Activated CD8-positive, alpha-beta memory T cell treated with anti-CD3 and anti-CD28 coated beads, Interleukin-2, amount 50 U/mL, for 1 hour (primary cell): Measurements from ENCODE around the gene SLC25A46.
"Not testable (repeated sequence)": the region's sequence is repeated elsewhere in the genome, so short reads cannot be mapped to it uniquely, and the experiment has no call there.

Source experiments
- DNase-seq: peaks from one replicate; pipeline ENCODE4 v3.0.0-alpha.2; 2020; ENCODE audit errors: extremely low read depth

The SLC25A46 gene

DNA sequence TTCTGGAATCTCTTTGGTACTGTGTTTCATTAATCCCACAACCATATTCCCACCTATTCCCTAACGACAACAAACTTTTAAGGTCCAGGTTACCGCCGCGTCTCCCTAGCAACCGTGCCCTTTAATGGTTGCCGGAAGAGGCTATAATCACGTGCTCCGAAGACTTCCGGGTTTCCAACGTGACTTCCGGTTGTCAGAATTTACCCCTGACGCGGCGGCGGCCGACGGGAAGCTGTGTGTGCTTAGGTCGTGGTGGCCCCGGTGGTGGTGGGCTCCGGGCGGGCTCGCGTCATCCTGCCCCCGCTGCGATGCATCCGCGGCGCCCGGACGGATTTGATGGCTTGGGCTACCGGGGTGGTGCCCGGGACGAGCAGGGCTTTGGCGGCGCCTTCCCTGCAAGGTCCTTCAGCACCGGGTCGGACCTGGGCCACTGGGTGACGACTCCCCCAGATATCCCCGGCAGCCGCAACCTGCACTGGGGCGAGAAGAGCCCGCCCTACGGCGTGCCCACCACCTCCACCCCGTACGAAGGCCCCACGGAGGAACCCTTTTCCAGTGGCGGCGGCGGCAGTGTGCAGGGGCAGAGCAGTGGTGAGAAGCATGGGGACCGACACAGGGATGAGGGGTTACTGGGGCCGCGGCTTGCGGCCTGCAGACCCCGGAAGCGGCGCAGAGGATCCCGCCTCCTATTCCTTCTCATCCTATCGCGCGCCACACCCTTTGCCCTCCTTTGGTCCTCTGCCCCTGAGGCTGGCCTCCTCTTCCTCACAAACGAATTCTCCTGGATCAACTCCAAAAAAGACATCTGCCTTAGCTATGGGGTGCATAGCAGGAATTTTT lies at the start of gene SLC25A46:
TSS of gene SLC25A46 (plus strand) at position 196 of the 840 bp plus-strand sequence. CDS start at position 309, 113 bp downstream.
- peak; percentile 65 for DNase-seq

DNA sequence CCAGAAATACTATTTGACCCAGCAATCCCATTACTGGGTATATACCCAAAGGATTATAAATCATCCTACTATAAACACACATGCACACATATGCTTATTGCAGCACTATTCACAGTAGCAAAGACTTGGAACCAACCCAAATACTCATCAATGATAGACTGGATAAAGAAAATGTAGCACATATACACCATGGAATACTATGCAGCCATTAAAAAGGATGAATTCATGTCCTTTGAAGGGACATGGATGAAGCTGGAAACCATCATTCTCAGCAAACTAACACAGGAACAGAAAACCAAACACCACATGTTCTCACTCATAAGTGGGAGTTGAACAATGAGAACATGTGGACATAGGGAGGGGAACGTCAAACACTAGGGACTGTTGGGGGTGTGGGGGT lies 48.2 kb upstream of the SLC25A46 start:
- DNase-seq: not testable (repeated sequence)

DNA sequence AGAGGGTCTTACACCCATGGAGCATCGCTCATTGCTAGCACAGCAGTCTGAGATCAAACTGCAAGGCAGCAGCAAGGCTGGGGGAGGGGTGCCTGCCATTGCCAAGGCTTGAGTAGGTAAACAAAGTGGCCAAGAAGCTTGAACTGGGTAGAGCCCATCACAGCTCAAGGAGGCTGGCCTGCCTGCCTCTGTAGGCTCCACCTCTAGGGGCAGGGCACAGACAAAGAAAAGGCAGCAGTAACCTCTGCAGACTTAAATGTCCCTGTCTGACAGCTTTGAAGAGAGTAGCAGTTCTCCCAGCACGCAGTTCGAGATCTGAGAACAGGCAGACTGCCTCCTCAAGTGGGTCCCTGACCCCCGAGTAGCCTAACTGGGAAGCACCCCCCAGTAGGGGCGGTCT lies 46.1 kb upstream of the SLC25A46 start:
- DNase-seq: not testable (repeated sequence)

DNA sequence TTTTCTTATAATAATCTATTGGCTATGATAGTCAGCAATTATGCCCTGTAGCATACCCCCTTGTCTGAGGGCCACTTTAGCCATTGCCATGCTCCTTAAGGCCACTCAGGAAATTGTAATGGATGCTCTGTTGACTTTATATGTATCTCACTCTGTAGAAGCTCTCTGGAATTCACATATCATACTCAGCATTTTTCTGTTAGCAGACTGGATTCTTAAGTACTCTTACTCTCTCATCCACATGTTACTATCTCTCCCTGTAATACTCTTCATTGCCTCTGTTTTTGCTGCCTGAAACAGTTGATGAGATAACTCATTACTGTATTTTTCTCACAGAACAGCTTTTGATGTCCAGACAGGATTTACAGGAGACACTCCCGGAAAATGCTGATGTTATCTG lies 36.5 kb upstream of the SLC25A46 start:
- DNase-seq: no peak

DNA sequence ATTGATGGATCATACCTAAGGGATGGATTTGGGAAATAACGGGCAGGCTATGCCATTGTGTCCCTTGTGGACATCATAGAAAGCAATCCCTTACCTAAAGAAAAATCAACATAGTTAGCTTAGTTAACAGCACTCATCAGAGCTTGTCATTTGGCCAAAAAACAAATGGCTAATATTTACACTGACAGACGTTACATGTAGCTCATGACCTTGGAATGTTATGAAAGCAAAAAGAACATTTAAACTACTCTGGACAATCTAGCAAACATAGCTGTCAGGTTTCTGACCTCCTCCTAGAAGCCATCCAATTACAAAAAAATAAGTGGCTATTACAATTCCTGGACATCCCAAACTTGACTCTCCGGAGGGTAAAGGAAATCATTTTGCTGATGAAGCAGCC lies 36.1 kb upstream of the SLC25A46 start:
- DNase-seq: no peak

DNA sequence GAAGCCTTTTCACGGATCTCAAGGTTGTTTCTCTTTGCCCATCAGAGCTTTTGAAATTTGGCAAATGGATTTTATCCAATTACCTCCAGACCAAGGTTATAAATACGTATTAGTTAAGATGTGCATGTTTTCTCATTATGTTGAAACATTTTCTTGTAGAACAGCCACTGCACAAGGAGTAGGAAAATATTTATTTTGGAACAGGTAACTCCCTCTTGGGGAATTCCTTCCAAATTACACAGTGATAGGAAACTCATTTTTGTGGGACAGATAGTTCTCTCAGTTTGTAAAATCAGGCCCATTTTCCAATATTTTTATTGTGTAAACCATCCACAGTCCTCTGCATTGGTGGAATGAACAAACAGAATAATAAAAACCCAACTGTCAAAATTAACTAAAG lies 35.3 kb upstream of the SLC25A46 start:
- DNase-seq: no peak

DNA sequence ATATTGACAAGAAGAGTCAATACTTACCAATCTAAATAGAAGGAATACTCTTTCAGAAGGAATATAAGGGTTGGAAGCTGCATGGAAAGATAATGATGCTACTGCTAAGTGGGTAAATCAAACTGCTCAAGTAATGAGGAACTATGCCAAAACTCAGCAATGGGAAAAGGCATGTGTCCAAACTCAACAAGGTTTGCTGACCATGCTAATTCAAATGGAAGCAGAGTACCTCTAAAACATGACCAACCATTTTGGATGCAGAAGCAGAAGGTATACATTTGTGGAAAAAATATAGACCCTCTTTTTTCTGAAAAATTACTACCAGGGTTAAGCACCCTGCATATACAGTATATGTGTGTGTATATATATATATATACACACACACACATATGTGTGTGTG lies 33.5 kb upstream of the SLC25A46 start:
- DNase-seq: no peak

DNA sequence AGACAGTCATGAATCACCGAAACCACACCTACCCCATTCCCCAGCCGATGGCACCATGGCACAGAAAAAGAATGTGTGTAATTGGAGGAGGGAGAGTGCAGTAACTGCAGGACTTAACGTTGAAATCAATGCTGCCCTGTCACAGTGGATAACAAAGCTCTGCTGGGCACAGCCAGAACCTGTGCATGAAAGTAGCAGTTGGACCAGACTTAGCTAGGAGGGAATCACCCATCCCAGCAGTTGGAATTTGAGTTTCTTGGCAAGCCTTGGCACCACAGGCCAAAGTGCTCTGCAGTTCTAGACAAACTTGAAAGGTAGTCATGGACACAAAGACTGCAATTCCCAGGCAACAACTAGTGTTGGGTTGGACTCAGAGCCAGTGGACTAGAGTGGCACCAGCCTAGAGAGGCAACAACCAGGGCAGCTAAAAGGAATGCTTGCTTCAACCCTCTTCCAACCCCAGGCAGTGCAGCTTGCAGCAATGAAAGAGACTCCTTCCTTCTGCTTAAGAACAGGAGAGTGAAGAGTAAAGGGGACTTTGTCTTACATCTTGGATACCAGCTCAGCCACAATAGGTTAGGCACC lies 31.5 kb upstream of the SLC25A46 start:
- DNase-seq: no peak

DNA sequence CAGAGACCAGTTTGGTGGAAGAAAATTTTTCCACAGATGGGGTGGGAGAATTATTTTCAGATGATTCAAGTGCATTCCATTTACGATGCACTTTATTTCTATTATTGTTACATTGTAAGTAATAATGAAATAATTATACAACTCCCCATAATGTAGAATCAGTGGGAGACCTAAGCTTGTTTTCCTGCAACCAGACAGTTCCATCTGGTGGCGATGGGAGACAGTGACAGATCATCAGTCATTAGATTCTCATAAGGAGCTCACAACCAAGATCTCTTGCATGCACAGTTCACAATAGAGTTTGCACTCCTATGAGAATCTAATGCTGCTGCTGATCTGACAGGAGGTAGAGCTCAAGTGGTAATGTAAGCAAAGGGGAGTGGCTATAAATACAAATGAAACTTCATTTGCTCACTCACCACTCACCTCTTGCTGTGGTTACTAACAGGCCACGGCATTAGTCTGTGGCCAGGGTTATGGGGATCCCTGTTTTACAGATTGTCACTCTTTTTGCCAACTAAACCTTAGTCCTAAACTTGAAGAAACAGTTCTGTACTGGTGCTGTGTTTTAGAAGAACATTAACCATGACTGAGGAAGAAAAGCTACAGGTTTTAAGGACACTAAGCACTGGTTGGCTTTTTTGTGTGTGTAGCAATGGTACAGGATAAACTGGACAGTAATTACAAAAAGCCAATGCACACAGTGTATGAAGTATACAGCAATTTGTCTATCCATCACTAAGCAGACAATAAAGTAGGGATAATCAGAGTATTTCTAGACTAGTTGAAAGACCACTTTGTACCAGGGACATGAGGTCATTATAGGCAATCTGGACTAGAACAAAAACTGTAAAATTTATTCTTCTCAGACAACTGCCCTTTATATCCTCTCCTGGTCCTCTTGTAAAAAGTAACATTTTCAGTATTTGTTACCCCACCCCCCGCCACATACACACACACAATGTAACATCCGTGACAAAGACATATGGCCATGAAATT lies 22.3 kb upstream of the SLC25A46 start:
- no peak for DNase-seq

DNA sequence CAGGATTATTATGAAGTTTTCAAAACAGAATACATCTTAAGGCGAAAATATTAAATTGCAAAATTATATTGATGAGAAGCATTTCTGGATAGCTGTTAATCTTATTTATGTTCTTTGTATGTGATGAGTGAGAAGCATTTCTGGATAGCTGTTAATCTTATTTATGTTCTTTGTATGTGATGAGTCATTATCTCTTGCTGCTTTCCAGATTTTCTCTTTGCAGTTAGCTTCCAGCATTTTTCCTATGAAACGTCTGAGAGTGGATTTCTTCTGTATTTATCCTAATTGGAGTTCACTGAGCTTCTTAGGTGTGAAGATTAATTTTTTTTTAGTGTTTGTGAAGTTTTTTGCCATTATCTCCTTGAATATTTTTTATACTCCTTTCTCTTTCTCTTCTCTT lies 20.5 kb upstream of the SLC25A46 start:
- no peak for DNase-seq

DNA sequence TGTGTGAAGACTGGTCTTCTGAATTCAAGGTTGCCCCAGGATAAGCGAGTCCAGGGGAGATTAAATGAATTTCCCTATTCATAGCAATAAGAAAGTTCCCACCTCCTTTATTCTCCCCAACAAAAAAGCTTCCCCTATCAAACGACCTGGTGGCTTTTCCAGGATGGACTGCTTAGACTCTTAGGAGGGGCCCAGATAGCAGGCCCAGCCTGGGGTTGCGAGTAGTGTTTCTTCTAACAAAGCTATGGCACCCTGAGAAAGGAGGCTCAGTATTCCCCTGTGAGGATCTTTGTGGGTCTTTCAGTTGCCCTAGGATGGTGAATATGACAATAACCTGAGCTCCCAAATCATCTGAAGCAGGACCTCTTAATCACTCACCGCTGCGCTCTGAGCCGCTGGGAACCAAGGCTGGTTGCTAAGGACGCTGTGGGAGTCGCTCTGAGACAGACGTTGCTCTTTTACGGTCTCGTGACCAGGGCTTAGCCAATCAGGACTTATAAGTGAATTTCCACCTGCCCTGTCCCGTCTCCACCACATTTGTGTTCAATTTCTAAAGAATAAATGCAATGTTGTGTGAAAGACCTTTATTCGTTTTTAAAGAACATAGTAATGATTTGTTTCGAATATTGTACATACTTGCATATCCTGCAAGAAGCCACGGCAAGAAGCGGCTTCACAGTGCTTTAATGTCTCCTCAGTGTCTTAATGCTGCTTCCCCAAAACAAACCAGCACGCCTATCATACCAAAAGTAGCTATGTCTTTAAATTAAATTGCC lies 12.4 kb upstream of the SLC25A46 start, which contains the start of gene TMEM232:
TSS of gene TMEM232 (minus strand) at position 423 of the 776 bp plus-strand sequence. CDS start 59,319 bp downstream, outside the sequence.
- DNase-seq: peak; percentile 42

DNA sequence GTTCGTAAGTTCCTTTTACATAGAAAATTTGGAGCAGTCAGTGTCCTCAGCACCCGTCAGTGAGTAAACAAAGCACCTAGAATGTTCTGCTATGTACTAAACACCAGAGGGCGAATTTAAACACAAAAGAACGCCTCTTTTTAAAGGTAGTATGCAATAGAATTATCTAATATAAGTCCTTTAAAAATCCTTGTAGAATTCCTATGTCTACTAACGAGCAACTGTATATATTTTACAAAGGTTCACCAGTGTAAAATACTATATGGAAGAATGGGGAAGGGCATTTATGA lies 11.8 kb upstream of the SLC25A46 start:
- DNase-seq: no peak

DNA sequence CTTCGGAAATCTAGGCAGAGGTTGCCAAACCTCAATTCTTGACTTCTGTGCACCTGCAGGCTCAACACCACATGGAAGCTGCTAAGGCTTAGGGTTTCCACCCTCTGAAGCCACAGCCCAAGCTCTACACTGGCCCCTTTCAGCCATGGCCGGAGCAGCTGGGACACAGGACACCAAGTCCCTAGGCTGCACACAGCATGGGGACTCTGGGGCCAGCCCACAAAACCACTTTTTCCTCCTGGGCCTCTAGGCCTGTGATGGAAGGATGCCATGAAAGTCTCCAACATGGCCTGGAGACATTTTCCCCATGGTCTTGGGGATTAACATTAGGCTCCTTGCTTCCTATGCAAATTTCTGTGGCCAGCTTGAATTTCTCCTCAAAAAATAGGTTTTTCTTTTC lies 7.3 kb upstream of the SLC25A46 start:
- DNase-seq: not testable (repeated sequence)

DNA sequence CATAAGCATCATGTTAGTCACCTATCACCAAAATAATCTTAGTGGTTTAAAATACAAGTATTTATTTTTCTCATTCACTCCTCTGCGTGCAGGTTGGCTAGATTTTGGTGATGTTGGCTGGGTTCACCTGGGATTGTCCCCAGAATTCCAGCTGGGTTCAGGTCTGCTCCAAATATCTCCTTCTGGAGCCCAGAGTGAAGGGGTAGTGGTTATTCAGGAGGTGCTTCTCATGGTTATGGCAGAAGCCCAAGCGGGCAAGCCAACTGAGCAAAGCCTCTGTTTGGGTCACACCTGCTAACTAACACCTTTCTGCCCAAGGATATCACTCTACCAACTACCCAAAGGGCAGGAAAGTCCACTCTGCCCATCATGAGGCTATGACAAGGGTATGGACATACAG lies 4.7 kb upstream of the SLC25A46 start:
- no peak for DNase-seq

DNA sequence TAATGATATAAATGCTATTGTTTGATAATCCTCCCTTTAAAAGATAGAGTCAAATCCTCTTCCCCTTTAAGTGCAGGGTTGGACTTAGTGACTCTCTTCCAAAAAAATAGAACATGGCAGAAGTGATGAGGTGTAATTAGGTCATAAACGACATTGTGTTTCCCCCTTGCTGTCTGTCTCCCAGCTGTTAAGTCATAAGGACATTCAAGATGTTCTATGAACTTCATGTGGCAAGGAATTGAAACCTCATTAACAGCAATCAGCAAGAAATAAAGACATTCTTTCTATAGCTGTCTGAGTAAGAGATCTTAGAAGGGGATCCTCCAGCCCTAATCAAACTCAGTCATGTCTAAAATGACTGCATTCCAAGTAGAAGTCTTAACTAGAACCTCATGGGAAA lies 3.3 kb upstream of the SLC25A46 start:
- DNase-seq: no peak

DNA sequence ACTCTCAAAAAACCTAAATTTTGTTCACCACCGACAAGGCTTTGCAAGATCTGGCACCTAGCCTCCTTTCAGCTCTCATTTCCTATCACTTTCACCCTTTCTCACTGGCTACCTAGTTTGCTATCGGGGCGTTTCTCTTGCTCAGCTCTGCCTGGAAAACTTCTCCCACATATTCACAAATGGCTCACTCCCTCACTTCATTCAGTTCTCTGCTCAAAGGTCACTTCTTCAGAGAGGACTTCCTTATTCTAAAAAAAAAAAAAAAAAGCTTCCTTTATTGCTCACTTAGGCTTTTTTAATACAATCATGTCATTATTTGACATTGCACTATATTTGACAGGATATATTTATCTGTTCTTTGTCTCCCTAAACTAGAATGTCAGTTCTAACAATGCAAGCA lies 2.1 kb upstream of the SLC25A46 start:
- DNase-seq: no peak

DNA sequence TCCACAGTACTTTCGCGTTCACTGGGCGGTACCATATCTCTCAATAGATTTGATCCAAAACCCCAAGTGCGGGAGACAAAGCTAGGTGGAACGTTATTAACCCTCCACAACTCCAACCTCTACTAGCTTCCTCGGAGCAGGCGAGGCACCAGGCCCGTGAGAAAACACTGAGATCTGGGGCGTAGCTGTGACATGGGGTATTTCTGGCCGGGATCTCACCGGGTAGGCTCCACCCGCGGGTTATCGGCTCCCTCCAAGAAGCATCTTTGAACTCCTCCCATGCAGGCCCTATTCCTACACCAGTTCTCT lies 350 bp upstream of the SLC25A46 start:
- no peak for DNase-seq

DNA sequence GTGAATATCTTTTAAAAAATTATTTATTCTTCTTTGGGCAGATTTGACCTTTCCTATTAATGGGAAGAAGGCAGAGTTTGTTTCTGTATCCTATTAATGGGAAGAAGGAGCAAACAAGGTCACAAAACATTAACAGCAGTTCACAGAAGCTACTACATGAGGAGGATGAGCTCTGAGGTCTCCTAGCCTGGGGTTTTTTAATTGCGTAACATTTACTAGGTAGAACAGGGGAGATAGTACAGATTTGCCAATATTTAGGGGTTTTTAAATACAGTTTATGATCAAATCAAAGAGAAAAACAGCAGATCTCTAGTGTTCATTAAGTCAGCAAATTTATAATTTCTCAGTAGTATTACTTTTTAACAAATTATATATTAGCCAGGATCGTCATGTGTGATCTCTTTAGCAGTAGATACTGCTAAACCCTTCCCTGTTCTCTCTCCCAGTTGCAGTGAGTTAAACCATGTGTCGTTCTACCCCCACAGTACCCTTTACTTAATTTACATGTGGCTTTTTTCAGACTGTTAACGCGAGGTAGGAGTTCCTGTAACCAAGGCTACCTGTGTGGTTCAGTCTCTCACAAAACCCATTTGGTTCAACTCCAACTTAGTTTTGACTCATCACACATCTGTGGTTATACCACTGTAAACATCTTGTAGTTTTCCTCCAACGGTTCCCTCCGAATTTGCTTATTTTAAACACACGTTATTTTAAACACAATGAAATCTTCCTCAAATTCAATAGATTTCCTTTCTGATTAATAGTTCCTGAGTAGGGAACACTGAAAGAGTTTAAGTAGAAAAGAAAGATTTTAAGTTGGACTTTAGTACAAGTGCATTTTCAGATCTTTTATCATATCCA lies 13.3 kb downstream of the SLC25A46 start:
- DNase-seq: no peak

DNA sequence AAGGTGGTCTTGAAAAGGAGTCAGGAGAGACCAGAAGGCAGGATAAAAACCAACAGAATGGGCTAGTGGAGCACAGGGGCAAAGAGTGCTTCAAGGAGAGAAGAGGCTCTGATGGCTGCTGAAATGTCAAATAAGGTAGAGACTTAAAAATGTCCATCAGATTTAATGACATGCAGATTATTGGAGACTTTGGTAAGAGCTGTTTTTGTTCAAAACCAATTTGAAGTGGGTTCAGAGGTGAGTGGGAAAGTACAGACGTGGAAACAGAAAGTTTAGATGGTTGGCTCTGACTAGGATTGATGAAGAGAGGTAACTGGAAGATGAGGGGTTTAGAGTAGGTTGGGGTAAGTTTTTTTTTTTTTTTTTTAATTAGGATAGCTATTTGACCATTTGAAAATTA lies 14.1 kb downstream of the SLC25A46 start:
- no peak for DNase-seq

DNA sequence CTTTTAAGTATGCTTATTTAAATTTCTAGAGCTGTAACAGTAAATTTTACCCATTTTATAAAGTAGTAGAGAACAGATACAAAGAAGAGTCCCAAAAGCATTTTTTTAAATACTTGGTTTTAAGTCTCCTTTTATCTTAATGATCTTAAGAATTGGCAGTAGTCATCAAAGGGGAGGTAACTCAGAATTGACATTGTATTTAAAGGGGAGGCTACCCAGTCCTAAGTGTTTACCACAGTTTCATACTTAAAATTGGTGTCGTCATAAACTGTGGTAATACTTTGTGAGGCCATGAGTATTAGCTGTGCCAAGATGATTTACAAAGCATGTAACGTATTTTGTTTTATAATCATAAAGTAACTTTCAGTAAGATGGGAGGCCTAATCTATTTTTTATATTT lies 14.8 kb downstream of the SLC25A46 start:
- no peak for DNase-seq

DNA sequence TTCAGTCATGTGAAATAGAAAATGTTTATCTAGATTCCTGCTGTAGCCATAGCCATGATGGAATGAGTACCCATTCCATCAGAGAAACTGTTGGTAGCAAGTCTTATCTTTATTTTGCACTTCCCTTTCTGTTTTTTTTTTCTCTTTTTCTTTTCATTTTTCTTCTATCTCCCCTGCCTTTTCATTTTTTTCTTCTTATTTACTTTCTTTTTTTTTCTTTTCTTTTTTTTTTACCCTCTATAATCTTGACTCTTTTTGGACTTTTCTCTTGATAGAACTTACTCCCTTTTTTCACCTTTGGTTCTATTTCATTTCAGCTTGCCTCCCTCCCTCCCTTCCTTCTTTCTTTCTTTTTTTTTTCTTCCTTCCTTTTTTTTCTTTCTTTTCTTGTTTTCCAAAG lies 15.4 kb downstream of the SLC25A46 start:
- no peak for DNase-seq
